ACHN (cell line): ENCODE measurements around the gene ABCC9.

ENCODE experiments used
- DNase-seq: peaks from one replicate; pipeline ENCODE4 v3.0.0-alpha.2; 2015
- in situ Hi-C: cut with HindIII; loops from 2 replicates; pipeline ENCODE4 v1.10.0; 2017; ENCODE audit warnings: low sequenced_read_pairs, low pct_ligation_motif_present, low pct_unique_long_range_greater_than_20kb

Gene ABCC9

DNA sequence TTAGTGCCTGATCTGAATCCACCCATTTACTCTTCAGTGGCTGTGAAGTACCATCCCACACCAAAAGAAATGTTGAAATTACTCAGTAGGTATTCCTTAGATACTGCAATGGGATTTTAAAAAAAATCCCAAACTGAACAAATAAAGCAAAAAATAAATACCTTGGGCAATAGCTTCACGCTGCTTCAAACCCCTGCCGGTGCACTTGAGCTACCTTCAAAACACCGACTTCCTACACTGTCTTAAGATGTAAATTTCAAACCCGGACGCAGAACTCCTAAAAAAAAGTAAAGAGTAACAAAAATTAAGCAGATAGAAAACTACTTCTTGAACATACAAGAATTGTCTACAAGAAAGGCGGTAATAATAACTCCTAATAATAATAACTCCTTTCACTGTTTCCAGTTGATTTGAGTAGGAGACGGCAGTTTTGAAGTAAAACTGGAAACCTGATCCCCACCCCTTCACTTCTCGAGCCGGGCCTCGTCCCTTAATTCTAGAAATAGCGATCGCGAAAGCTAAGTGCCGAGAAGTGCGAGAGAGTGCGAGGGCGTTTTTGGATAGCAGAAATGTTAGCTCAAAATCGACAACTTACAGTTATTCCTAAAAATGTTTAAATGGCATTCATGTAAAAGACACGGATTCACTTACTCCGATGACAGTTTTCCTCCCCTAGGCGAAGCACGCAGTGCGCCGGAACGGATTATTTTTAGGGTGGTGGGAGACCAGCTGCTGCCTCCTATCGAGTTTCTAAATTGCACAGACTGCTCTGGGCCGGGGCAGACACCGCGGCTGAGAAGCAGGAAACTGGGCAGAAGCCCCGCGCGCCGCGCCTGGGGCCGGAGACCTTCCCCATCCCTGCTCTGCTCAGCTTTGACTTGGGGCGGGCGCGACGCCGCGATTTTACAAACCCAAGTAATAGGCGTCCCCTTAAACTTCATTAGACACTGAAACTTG lies at the start of gene ABCC9:
TSS of gene ABCC9 (minus strand) at position 878 of the 957 bp plus-strand sequence. CDS start 4,752 bp downstream, outside the sequence.
- DNase-seq = peak; percentile 65

DNA sequence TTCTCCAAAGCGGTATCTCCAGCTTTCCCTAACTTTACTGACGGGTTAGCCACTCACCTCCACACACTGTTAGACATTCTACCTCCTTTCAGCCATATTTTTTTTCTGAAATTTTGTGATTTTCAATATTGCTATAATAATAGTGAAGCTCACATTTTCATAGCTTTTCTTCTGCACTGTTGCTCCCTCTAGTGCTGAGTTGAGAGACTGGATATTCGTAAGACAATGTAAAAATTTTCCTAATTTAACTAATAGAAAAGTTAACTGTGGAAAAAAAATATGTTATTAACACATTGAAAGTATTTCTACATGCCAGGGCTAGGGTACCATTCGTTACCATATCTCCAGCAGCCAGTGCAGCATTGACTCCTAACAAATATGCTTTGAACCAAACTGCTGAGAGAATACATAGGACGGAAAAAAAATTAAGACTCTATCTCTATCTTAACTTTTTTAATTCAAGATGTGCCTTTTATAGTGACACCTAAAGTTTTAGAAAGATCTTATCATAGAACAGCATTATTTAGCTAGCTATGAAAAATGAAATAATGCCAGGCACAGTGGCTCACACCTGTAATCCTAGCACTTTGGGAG lies 48.7 kb upstream of the ABCC9 start:
- in situ Hi-C loops = loop anchor here (25.0 kb wide), 1 partner anchor 303 kb away; no protein-coding TSS in a partner anchor

More for the DNA sequence above, at the start of gene ABCC9:
- in situ Hi-C loops = no loop called here

DNA sequence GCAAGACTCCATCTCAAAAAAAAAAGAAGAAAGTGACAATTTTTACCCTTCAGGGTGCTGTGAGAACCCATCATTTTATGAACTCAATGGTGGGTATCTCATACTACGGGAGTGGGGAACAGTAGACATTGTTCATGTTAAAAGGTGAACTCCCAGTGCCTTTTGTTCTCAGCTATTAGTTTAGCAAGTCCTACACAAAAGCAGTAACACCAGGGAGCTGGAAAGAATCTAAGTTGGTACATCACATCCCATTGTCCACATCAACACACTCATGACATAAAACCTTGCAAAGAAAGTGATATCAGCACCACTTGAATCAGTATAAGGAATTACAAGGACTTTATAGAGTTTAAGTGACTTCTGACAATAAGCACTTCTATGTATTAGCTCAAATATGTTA lies 47.4 kb upstream of the ABCC9 start:
- in situ Hi-C loops = loop anchor here (25.0 kb wide), 1 partner anchor 301 kb away; no protein-coding TSS in a partner anchor
- no peak for DNase-seq

More for the DNA sequence above, 48.7 kb upstream of the ABCC9 start:
- DNase-seq = peak; percentile 66

DNA sequence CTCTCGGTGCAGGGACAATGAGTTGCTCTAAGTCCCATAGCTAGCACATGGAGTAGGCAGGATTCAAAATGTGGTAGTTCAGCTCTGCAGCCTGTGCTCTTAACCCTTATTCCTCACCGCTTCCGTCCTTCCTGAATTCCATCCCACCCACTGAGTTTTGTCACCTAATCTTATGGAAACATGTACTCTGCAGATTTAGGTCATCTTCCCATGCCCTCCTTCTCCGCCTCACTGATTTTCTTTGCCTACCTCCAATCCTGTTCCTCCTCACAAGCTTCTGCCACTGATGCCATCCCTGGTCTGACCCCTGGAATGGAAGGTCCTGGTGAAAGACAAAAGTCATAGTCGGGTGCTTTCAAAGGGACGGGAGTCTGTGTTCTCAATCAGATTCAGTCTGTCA lies 46.5 kb upstream of the ABCC9 start:
- in situ Hi-C loops = loop anchor here (25.0 kb wide), 1 partner anchor 300 kb away; no protein-coding TSS in a partner anchor
- DNase-seq = no peak

DNA sequence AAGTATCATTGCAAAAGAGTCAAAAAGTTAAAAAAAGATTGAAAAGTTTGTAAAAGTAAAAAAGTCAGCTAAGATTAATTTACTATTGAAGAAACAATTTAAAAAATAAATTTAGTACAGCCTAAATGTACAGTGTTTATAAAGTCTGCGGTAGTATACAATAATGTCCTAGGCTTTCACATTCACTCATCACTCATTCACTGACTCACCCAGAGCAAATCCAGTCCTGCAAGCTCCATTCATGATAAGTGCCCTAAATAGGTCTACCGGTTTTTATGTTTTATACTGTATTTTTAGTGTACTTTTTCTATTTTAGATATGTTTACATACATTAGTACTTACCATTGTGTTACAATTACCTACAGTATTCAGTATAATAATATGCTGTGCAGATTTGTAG lies 43.9 kb upstream of the ABCC9 start:
- DNase-seq = no peak
- in situ Hi-C loops = loop anchor here (25.0 kb wide), 1 partner anchor 298 kb away; no protein-coding TSS in a partner anchor

DNA sequence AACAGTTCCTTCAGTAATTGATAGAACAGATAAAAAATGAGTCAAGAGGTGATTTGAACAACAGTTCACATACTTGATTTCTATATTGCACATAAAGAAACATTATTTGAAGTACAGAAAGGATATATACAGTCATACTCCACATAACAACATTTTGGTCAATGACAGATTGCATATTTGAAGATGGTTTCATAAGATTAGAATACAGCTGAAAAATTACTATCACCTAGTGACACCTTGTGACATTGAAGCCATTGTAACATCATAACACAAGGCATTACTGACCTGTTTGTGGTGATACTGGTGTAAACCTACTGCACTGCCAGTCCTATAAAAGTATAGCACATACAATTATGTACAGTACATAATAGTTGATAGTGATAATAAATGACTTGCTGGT lies 43.1 kb upstream of the ABCC9 start:
- DNase-seq = peak; percentile 18

DNA sequence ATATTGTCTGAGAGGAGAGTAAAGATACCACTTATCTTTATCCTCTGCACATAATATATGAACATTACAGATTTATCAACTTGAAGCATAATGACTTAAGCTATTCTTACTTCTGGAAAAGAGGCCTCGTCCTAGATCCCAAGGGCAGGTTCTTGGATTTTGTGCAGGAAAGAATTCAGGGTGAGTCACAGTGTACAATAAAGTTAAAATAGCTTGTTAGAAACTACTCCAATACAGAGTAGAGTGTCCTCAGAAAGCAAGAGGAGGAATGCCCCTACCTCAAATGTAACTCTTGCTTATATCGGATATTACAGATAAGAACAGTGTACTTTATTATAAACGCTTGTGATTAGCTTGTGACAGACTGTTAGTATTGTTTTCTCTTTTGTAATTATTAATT lies 41.9 kb upstream of the ABCC9 start:
- in situ Hi-C loops = loop anchor here (25.0 kb wide), 1 partner anchor 296 kb away; no protein-coding TSS in a partner anchor
- DNase-seq = no peak

More for the DNA sequence above, 43.1 kb upstream of the ABCC9 start:
- in situ Hi-C loops = loop anchor here (25.0 kb wide), 1 partner anchor 297 kb away; no protein-coding TSS in a partner anchor

DNA sequence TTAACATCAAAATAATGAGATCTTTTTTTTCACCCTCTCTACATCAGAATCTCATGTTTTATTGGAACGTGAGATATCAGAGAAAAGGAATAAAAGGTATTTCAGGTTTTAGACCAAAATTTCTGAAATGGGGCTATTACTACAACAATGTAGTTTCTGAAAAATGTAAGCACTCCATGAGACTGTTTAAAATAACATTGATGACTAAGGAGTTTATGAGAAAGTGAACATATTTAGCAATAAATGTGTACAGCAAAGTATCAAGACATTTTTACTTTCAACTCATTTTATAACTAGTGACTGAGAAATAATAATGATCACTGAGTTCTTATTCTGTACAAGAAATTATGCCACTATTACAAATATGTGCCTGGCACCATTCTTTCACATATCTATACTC lies 39.3 kb upstream of the ABCC9 start:
- in situ Hi-C loops = loop anchor here (25.0 kb wide), 1 partner anchor 293 kb away; no protein-coding TSS in a partner anchor
- no peak for DNase-seq

DNA sequence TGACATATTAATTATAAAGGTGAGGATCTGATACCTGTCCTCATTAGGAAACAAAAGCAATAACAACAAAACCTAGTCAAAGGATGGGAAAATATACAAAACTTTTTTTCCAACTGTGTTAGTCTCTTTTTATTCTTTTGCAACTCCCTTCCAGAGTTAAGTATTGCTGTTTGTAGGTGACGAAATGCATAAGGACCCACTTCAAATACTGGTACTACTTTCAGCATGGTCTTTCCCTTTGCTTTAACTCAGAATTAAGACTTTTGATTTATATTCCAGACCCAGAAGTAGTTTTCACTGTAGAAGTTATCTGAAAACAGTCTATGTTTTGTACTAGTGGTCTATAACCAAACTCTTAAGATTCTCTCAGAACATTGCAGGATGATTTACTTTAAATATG lies 34.1 kb upstream of the ABCC9 start:
- in situ Hi-C loops = loop anchor here (25.0 kb wide), 1 partner anchor 288 kb away; no protein-coding TSS in a partner anchor

DNA sequence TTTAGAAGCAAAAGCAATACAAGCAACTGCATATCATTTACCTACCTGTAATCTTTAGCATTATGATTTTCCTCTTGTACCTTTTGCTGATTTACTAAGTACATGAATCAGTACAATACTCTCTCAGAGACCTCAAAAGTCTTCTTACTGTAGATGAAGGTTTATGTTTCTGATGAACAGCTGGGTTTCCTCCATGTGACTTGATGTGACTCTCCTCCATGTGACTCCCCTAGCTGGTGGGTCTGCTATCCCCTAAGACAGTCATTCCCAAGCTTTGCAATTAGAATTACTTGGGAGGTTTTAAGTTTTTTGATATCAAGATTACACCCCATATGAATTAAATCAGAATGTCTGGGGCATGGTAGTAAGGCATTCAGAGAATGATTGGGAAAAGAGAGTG lies 32.0 kb upstream of the ABCC9 start:
- DNase-seq = no peak
- in situ Hi-C loops = no loop called here

More for the DNA sequence above, 34.1 kb upstream of the ABCC9 start:
- no peak for DNase-seq

DNA sequence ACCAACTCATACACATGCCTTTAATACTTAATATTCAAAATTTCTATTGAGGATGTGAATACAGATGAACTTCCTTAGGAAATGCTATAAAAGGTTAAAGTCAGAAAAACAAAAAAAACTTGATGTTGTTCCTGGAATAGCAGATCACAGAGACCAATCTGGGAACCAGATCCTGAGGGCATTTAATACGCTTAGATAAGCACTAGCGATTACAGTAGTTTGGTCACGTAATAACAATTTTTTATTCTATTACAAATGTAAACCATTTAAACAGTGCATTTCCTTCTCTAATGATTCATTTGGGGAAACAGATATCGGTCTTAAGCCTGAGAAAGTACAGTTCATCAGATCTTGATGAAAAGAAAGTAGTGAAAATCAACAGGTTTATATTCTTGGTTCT lies 30.8 kb upstream of the ABCC9 start:
- no peak for DNase-seq
- in situ Hi-C loops = no loop called here

DNA sequence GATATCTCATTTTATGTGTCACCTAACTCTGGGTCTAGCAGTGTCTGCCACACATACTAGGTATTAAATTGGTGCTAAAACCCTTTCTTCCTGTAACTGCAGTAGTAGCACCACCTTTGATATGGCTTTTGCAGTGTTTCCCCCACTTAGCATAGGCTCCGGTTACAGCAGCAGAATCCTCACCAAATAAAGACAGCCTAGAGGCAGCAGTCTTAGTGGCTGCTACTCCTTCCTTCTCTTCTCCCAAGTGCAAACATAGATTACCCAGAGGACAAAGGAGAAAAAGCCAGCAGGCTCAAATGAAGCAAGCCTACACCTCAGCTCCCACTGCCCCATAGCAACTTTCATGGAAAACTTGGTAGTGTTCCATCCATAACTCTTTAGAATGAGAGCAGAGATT lies 30.1 kb upstream of the ABCC9 start:
- in situ Hi-C loops = no loop called here
- no peak for DNase-seq

DNA sequence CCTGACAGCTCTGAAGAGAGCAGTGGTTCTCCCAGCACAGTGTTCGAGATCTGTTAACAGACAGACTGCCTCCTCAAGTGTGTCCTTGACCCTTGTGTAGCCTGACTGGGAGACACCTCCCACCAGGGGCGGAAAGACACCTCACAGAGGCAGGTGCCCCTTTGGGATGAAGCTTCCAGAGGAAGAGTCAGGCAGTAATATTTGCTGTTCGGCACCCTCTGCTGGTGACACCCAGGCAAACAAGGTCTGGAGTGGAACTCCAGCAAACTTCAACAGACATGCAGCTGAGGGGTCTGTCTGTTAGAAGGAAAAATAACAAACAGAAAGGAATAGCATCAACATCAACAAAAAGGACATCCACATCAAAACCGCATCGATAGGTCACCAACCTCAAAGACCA lies 21.6 kb upstream of the ABCC9 start:
- no peak for DNase-seq
- in situ Hi-C loops = no loop called here

DNA sequence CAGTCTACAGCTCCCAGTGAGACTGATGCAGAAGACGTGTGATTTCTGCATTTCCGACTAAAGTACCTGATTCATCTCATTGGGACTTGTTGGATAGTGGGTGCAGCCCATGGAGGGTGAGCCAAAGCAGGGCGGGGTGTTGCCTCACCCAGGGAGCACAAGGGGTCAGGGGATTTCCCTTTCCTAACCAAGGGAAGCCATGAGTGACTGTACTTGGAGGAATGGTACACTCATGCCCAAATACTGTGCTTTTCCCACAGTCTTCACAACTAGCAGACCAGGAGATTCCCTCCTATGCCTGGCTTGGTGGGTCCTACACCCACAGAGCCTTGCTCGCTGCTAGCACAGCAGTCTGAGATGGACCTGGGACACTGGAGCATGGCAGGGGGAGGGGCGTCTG lies 21.0 kb upstream of the ABCC9 start:
- in situ Hi-C loops = no loop called here
- no peak for DNase-seq

DNA sequence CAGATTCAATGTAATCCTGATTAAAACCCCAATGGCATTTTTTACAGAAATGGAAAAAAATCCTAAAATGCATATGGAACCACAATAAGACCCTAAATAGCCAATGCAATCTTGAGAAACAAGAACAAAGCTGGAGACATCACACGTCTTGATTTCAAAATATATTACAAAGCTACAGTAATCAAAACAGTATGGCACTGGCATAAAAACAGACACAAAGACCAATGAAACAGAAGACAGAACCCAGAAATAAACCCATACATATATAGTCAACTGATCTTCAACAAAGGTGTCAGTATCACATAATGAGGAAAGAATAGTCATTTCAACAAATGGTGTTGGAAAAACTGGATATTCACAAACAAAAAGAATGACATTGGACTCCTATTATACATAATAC lies 9.4 kb upstream of the ABCC9 start:
- in situ Hi-C loops = no loop called here

DNA sequence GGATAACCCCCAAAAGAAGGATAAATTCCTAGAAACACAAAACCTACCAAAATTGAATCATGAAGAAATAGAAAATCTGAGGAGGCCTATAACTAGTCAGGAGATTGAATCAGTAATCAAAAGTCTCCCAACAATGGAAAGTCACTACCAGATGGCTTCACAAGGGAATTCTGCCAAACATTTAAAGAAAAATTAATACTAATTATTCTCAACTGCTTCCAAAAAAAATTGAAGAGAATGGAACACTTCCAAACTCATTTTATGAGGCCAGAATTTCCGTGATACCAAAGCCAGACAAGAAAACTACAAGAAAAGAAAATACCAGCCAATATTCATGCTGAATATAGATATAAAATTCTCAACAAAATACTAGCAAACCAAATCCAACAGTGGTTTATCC lies 7.8 kb upstream of the ABCC9 start:
- in situ Hi-C loops = no loop called here
- DNase-seq = no peak

More for the DNA sequence above, 9.4 kb upstream of the ABCC9 start:
- no peak for DNase-seq

DNA sequence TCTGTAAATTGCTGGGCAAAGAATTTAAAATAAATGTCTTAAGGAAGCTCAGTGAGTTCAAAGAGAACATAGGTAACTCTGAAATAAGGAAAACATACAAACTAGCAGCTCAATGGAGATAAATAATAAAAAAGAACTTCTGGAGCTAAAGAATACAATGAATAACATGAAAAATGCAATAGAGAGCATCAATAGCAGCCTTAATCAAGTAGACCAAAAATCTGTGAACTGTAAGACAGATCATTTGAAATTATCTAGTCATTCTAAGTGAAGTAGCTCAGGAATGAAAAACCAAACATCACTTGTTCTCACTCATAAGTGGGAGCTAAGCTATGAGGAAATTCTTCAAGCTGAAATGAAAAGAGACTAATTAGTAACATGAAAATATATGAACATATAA lies 5.8 kb upstream of the ABCC9 start:
- no peak for DNase-seq
- in situ Hi-C loops = no loop called here

DNA sequence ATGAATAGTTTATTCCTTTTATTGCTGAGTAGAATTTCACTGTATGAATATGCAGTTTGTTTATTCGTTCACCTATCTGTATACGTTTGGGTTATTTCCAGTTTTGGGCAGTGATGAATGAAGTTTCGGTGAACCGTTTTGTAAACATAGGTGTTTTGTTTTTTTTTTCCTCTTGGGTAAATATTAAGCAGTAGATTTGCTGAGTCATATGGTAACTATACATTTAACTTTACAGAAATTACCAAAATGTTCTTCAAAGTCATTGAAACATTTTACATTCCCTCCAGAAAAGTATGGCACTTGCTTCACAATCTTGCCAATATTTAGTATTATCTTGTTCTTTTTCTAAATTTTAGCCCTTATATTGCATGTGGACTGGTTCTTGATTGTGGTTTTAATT lies 3.8 kb upstream of the ABCC9 start:
- no peak for DNase-seq
- in situ Hi-C loops = no loop called here

DNA sequence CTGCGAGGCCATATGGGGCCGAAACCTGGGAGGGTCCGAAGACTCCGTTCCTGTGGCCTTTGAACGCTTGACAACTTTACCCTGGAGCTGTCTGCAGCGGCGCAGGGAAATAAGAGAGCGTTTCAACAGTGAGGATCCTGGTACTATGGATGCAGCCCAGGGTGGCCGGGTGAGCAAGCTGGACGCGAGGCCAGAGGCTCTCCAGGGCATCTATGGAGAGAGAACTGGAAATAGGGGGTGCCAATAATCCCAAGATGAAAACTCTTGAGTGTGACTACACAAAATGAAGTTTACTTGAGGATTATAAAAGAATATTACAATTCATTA lies 1.1 kb upstream of the ABCC9 start:
- no peak for DNase-seq

More for the DNA sequence above, 1.1 kb upstream of the ABCC9 start:
- in situ Hi-C loops = no loop called here
